ENCODE results near the gene SCN8A.

- peak in 2 of 3 donors; percentile 28 to 30 for TF ChIP-seq CTCF (IDR thresholded peaks at IDR 0.05)
- TF ChIP-seq EP300 (IDR thresholded peaks at IDR 0.05) = no peak
- TF ChIP-seq POLR2A (IDR thresholded peaks at IDR 0.05) = no peak
Measured at GRCh38 chr12:51590347-51591015, 552 bp upstream of the SCN8A start.

All from ovary (tissue), 3 donors.